HCT116 (cell line): ENCODE measurements around the gene CTNND2.

ENCODE experiments used
- ELF1 ChIP-seq: IDR thresholded peaks from 2 replicates; pipeline ENCODE4 v1.6.1; 2012; ENCODE audit warnings: low read depth, borderline replicate concordance
- EZH2 ChIP-seq: fragments of 200-600 bp; sonication (generic); IDR thresholded peaks from 2 replicates; pipeline ENCODE4 v1.6.1; 2017; ENCODE audit warnings: antibody characterized with exemption, mixed run types
- EZH2phosphoT487 ChIP-seq: fragments of 200-600 bp; IDR thresholded peaks from 2 replicates; pipeline ENCODE4 v1.6.1; 2018; ENCODE audit warnings: antibody characterized with exemption, borderline replicate concordance
- POLR2A ChIP-seq: IDR thresholded peaks from 2 replicates; pipeline ENCODE4 v1.7.0; 2011; ENCODE audit warnings: borderline replicate concordance; ENCODE audit not compliant: insufficient read depth, insufficient read length; ENCODE audit errors: extremely low read depth
- POLR2AphosphoS5 ChIP-seq: IDR thresholded peaks from 2 replicates; pipeline ENCODE4 v1.6.1; 2011; ENCODE audit warnings: mild to moderate bottlenecking, low read depth, low read length, moderate library complexity
- RAD21 ChIP-seq: IDR thresholded peaks from 2 replicates; pipeline ENCODE4 v1.6.1; 2012; ENCODE audit warnings: low read depth, mild to moderate bottlenecking
- SIN3A ChIP-seq: IDR thresholded peaks from 2 replicates; pipeline ENCODE4 v1.6.1; 2012; ENCODE audit warnings: low read depth
- SP1 ChIP-seq: IDR thresholded peaks from 2 replicates; pipeline ENCODE4 v1.6.1; 2012; ENCODE audit warnings: low read depth
- SRF ChIP-seq: IDR thresholded peaks from 2 replicates; pipeline ENCODE4 v1.6.1; 2012; ENCODE audit warnings: low read depth
- ZFX ChIP-seq: fragments of 450-650 bp; IDR thresholded peaks from 2 replicates; pipeline ENCODE4 v1.6.1; 2017
- TF ChIP-seq, protein P1 (sequence below), 3 experiments: fragments of 200-600 bp in 1 of 3; sonication (generic) in 1 of 3; IDR thresholded peaks in 2 of 3; conservative IDR thresholded peaks in 1 of 3; 2 replicates each; pipeline ENCODE4 v1.5.1; 2012 to 2017; ENCODE audit warnings: low read depth in 2 of 3, low read length in 2 of 3, antibody characterized with exemption in 1 of 3, borderline replicate concordance in 1 of 3, control low read depth in 1 of 3, mild to moderate bottlenecking in 1 of 3, mixed read lengths in 1 of 3, mixed run types in 1 of 3, moderate library complexity in 1 of 3; ENCODE audit not compliant: insufficient read depth in 1 of 3
- TF ChIP-seq, protein P2 (sequence below): IDR thresholded peaks from 2 replicates; pipeline ENCODE4 v1.6.1; 2012; ENCODE audit warnings: low read depth
- TF ChIP-seq, protein P3 (sequence below): IDR thresholded peaks from 2 replicates; pipeline ENCODE4 v1.6.1; 2012

DNA sequence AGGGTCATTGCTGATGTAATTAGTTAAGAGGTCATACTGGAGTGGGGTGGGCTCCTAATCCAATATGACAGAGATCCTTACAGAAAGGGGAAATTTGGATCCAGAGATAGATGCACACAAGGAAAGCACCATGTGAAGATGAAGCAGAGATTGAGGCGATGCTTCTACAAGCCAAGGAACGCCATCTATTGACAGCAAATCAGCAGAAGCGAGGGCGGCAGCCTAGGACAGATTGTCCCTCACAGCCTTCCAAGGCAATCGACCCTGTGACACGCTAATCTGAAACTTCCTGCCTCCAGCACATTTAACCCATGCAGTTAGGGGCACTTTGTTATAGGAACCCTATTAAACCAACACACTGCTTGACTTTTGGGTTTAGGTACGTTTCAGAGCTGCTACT is 858.1 kb downstream of the CTNND2 start:
- TF ChIP-seq, protein P1, sequence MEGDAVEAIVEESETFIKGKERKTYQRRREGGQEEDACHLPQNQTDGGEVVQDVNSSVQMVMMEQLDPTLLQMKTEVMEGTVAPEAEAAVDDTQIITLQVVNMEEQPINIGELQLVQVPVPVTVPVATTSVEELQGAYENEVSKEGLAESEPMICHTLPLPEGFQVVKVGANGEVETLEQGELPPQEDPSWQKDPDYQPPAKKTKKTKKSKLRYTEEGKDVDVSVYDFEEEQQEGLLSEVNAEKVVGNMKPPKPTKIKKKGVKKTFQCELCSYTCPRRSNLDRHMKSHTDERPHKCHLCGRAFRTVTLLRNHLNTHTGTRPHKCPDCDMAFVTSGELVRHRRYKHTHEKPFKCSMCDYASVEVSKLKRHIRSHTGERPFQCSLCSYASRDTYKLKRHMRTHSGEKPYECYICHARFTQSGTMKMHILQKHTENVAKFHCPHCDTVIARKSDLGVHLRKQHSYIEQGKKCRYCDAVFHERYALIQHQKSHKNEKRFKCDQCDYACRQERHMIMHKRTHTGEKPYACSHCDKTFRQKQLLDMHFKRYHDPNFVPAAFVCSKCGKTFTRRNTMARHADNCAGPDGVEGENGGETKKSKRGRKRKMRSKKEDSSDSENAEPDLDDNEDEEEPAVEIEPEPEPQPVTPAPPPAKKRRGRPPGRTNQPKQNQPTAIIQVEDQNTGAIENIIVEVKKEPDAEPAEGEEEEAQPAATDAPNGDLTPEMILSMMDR (IDR thresholded peaks at IDR 0.05 in 2 of 3, conservative IDR thresholded peaks at IDR 0.05 in 1 of 3; ENCODE audit: borderline replicate concordance in 1 of 3, insufficient read depth in 1 of 3, low read depth in 2 of 3, low read length in 2 of 3), result no peak
- TF ChIP-seq POLR2AphosphoS5, result no peak
- TF ChIP-seq EZH2, result no peak
- TF ChIP-seq SRF, result no peak
- TF ChIP-seq SP1, result no peak
- TF ChIP-seq, protein P2, sequence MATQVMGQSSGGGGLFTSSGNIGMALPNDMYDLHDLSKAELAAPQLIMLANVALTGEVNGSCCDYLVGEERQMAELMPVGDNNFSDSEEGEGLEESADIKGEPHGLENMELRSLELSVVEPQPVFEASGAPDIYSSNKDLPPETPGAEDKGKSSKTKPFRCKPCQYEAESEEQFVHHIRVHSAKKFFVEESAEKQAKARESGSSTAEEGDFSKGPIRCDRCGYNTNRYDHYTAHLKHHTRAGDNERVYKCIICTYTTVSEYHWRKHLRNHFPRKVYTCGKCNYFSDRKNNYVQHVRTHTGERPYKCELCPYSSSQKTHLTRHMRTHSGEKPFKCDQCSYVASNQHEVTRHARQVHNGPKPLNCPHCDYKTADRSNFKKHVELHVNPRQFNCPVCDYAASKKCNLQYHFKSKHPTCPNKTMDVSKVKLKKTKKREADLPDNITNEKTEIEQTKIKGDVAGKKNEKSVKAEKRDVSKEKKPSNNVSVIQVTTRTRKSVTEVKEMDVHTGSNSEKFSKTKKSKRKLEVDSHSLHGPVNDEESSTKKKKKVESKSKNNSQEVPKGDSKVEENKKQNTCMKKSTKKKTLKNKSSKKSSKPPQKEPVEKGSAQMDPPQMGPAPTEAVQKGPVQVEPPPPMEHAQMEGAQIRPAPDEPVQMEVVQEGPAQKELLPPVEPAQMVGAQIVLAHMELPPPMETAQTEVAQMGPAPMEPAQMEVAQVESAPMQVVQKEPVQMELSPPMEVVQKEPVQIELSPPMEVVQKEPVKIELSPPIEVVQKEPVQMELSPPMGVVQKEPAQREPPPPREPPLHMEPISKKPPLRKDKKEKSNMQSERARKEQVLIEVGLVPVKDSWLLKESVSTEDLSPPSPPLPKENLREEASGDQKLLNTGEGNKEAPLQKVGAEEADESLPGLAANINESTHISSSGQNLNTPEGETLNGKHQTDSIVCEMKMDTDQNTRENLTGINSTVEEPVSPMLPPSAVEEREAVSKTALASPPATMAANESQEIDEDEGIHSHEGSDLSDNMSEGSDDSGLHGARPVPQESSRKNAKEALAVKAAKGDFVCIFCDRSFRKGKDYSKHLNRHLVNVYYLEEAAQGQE, result no peak
- TF ChIP-seq POLR2A, result no peak
- TF ChIP-seq, protein P3, sequence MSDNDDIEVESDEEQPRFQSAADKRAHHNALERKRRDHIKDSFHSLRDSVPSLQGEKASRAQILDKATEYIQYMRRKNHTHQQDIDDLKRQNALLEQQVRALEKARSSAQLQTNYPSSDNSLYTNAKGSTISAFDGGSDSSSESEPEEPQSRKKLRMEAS, result no peak
- no peak for TF ChIP-seq SIN3A
- TF ChIP-seq EZH2phosphoT487, result no peak
- no peak for TF ChIP-seq ZFX
- TF ChIP-seq RAD21, result peak; percentile 33; the same call in 1 of the 2 replicates
- TF ChIP-seq ELF1, result no peak
